Lower leg skin (tissue), 4 donors: ENCODE results near the gene AMN1. TPM values are rescaled to one million over a fixed set of nuclear protein-coding genes. Genes with fewer than 3 reads are reported as not detected.
"Not testable (repeated sequence)": the region's sequence is repeated elsewhere in the genome, so short reads cannot be mapped to it uniquely, and the experiment has no call there.

ENCODE experiments used
- DNase-seq, 2 donors: peaks; one replicate each; pipeline ENCODE4 v3.0.0-alpha.2; 2019; ENCODE audit warnings: low spot score in 2 of 2
- H3K4me3 ChIP-seq: fragments of 200-600 bp; sonication (generic); 2 replicates; pipeline ENCODE4 v1.5.1; 2017; ENCODE audit warnings: mild to moderate bottlenecking, low read depth; ENCODE audit not compliant: poor library complexity, severe bottlenecking
- POLR2A ChIP-seq, 2 donors: fragments of 450-650 bp; IDR thresholded peaks; one replicate each; pipeline ENCODE4 v1.6.1; 2016 to 2017; ENCODE audit warnings: antibody characterized with exemption in 2 of 2, mild to moderate bottlenecking in 1 of 2, moderate library complexity in 1 of 2
- WGBS, 2 donors: methylation state at CpG; one replicate each; pipeline ENCODE4 v1.1.5; 2018; 5-methylcytosine and 5-hydroxymethylcytosine counted together
- intact Hi-C: fragments of 100-400 bp; cut with DNase I; formaldehyde crosslinking; loops from one replicate; pipeline ENCODE4 v1.15.0; 2023; ENCODE audit warnings: low total_unique reads
- total RNA-seq, 4 donors: library from RNA; depleted of rRNA; stranded (reverse); fragments of >200 nt; gene quantifications; one replicate each; pipeline ENCODE4 v1.1.0, GENCODE V29; 2016
- TF ChIP-seq, protein P1 (sequence below), 3 donors: fragments of 450-650 bp; IDR thresholded peaks; one replicate each; pipeline ENCODE4 v1.5.1; 2016; ENCODE audit warnings: antibody characterized with exemption in 3 of 3, mild to moderate bottlenecking in 3 of 3, moderate library complexity in 2 of 3

The AMN1 gene
- total RNA-seq, 4 donors from 2014 or later = 9.5 to 20.5 (median 10.8) TPM

DNA sequence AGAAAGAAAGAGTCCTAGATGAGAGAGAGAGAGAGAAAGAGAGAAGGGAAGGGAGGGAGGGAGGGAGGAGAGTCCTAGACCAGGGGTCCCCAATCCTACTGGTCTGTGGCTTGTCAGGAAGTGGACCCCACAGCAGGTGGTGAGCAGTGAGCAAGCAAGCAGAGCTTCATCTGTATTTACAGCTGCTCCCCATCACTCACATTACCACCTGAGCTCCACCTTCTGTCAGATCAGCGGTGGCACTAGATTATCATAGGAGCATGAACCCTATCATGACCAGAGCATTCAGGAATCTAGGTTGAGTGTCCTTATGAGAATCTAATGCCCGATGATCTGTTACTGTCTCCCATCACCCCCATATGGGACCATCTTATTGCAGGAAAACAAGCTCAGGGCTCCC lies 39.2 kb upstream of the AMN1 start:
- 77 to 84% methylated on average over 2 of the region's 2 CpGs for WGBS, 2 donors
- no peak for DNase-seq
- TF ChIP-seq POLR2A (IDR thresholded peaks at IDR 0.05) = no peak
- TF ChIP-seq, protein P1, sequence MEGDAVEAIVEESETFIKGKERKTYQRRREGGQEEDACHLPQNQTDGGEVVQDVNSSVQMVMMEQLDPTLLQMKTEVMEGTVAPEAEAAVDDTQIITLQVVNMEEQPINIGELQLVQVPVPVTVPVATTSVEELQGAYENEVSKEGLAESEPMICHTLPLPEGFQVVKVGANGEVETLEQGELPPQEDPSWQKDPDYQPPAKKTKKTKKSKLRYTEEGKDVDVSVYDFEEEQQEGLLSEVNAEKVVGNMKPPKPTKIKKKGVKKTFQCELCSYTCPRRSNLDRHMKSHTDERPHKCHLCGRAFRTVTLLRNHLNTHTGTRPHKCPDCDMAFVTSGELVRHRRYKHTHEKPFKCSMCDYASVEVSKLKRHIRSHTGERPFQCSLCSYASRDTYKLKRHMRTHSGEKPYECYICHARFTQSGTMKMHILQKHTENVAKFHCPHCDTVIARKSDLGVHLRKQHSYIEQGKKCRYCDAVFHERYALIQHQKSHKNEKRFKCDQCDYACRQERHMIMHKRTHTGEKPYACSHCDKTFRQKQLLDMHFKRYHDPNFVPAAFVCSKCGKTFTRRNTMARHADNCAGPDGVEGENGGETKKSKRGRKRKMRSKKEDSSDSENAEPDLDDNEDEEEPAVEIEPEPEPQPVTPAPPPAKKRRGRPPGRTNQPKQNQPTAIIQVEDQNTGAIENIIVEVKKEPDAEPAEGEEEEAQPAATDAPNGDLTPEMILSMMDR (IDR thresholded peaks at IDR 0.05) = no peak
- intact Hi-C loops = no loop called here
- H3K4me3 ChIP-seq = no peak overlapping the region

DNA sequence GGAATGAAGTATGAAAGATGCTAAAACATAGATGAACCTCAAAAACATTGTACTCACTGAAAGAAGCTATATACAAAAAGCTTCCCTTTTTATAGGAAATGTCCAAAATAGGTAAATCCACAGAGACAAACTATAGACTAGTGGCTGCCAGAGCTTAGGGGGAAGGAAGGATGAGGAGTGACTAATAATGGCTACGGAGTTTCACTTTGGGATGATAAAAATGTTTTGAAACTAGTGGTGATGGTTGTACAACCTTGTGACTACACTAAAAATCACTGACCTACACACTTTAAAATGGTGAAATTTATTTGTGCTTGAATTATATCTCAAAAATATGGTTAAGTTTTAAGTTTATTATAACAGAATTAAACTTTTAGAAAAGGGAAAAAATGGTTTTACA lies 37.1 kb upstream of the AMN1 start:
- intact Hi-C loops = no loop called here
- H3K4me3 ChIP-seq = no peak overlapping the region
- DNase-seq = no peak
- TF ChIP-seq, protein P1 (IDR thresholded peaks at IDR 0.05) = no peak
- no peak for TF ChIP-seq POLR2A (IDR thresholded peaks at IDR 0.05)
- 63 to 82% methylated on average over 1 of the region's 1 CpG for WGBS, 2 donors

DNA sequence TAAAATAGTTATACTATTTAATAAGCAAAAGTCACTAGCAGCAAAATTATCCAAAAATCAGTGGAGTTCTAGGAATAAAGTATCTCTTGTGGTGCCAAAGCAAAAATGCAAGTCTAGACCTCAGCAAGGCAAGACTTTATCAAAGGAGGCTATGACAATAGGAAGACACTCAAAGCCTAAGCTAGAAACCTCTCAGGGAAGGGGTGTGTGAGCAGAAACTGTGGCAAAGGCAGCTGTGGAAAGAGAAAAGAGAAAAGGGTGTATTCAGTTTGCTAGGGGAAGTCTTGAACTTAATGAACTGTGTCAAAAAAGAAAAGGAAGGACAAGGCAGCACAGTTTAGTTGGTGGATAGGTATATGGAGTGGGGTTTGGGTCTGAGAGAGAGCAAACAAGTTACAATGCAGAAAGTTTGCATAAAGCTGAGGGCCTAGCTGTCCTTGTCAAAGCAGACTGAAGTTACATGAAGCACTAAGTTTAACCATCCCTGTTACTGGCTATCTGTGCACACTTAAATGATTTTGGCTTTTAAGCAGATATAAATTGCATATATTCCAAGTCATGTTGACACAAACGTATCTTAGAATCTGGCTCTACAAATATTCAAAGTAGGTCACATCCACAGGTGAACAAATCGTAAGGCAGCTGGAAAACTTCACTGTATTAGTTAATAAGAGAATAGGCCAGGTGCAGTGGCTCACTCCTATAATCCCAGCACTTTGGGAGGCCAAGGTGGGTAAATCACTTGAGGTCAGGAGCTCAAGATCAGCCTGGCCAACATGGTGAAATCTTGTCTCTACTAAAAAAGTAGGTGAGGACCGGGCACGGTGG lies 31.0 kb upstream of the AMN1 start:
- DNase-seq = no peak
- intact Hi-C loops = no loop called here
- no peak overlapping the region for H3K4me3 ChIP-seq
- no peak for TF ChIP-seq POLR2A (IDR thresholded peaks at IDR 0.05)
- TF ChIP-seq, protein P1 (IDR thresholded peaks at IDR 0.05) = no peak
- 70 to 85% methylated on average over 4 of the region's 4 CpGs for WGBS, 2 donors

DNA sequence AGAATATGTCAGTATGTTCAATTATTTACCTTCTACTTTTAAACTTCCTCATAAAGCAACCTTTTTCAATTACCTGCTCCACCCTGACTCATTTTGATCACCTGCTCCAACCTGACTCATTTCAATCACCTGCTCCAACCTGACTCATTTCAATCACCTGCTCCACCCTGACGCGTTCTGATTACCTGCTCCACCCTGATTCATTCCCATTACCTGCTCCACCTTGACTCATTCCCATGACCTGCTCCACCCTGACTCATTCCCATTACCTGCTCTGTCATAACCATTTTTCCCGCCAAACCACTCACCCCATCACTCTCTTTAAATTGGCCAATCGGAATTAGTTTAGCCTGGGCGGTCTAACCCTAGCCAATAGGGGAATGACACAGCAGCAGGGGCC lies 29.5 kb upstream of the AMN1 start:
- 69 to 74% methylated on average over 5 of the region's 5 CpGs for WGBS, 2 donors
- H3K4me3 ChIP-seq, intact Hi-C loops: not testable (repeated sequence)
- DNase-seq = peak in 1 of 2 donors; percentile 40

DNA sequence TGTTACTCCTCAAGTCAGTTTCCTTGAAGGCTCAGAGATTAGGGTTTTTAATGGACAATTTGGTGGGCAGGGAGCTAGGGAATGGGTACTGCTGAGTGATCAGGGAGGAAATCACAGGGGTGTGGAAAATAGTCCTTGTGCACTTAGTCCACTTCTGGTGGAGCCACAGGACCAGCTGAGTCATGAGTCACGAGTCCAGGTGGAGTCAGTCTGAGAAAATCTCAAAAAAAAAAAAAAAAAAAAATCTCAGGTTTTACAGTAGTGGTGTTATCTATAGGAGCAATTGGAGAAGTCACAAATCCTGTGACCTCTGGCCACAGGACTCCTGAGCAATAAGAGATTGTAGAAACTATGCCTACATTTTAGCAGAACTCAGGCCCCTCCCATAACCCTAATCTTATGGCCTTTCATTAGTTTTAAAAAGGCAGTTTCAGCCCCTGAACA lies 28.2 kb upstream of the AMN1 start:
- WGBS, 2 donors = 55 to 71% methylated on average over 1 of the region's 1 CpG
- no peak for TF ChIP-seq POLR2A (IDR thresholded peaks at IDR 0.05)
- TF ChIP-seq, protein P1 (IDR thresholded peaks at IDR 0.05) = no peak
- no peak for DNase-seq
- no peak overlapping the region for H3K4me3 ChIP-seq
- intact Hi-C loops = no loop called here

DNA sequence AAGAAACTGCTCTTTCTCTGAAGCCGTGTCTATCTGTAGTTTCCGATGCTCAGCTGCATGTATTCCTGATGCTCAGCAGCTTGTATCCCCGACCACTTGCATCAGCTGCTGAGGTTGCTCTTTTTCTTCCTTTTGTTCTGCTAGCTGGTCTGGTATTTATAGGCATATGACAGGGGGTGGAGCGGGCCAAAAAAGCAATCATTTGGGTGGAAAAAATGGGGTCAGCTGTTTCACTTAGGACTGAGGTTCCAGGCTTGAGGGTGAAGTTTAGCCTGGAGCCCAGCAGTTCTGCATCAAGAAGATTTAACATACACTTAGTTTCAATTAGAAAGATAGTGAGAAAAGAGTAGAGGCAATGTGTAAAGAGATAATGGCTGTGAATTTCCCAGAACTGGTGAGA lies 23.6 kb upstream of the AMN1 start:
- TF ChIP-seq, protein P1 (IDR thresholded peaks at IDR 0.05) = no peak
- no peak for TF ChIP-seq POLR2A (IDR thresholded peaks at IDR 0.05)
- WGBS, 2 donors = 82 to 85% methylated on average over 4 of the region's 4 CpGs
- intact Hi-C loops = no loop called here

More for the DNA sequence above, 23.6 kb upstream of the AMN1 start:
- H3K4me3 ChIP-seq = no peak overlapping the region
- no peak for DNase-seq
